Right renal pelvis (tissue), 4 donors: ENCODE results near the gene FKBP1B. TPM values are rescaled to one million over a fixed set of nuclear protein-coding genes. Genes with fewer than 3 reads are reported as not detected.
"Not testable (repeated sequence)": the region's sequence is repeated elsewhere in the genome, so short reads cannot be mapped to it uniquely, and the experiment has no call there.

Source experiments
- DNase-seq, 4 donors: peaks; one replicate each; pipeline ENCODE4 v3.0.0-alpha.2; 2013; ENCODE audit warnings: low read depth in 4 of 4, low spot score in 3 of 4, missing footprints in 1 of 4
- polyA plus RNA-seq, 4 donors: library from polyadenylated mRNA; unstranded; fragments of 120-200 nt; gene quantifications; one replicate each; pipeline ENCODE4 v1.2.1, GENCODE V29; 2013; ENCODE audit not compliant: insufficient read length in 4 of 4

Gene FKBP1B
- polyA plus RNA-seq: 10 to 100 TPM in 3 of 4 donors, 1 to 10 TPM in 1; 9.3 to 14.0 (median 11.4) TPM

DNA sequence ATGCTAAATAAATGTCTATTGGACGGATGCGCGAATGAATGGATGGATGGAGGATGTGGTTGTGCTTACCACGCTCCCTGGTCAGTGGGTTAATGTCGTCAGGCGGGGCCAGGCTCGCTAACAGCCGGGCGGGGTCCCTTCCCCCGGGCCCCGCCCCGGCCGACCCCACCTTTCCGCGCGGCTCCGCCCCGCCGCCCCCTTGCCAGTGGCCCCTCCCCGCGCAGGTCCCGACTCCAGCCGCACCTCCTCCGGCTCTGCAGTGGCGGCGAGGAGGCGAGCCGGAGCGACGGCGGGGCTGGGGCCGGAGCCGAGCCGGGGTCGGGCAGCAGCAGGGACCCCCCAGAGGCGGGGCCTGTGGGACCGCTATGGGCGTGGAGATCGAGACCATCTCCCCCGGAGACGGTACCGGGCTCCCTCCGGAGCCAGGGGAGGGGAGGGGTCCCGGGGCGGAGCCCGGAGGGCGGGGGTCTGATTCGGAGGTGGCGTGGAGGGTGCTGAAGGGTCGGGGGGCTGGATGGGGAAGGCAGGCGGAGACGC lies at the start of gene FKBP1B:
Gene FKBP1B, plus strand, starts transcription at position 257 of the 537 bp plus-strand sequence. Its CDS starts 109 bp downstream, at position 366.
- no peak for DNase-seq

DNA sequence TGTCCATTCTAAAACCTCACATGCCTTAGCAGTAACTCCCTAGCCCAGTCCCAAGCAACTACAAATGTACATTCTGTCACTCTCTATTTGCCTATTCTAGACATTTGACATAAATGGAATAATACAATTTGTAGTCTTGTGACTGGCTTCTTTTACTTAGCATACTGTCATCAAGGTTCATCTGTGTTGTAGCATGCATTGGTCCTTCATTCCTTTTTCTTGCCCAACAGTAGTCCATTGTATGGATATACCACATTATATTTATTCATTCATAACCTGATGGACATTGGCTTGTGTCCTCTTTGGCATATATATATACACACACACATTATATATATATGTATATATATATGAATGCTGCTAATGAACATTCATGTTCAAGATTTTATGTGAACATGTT lies 41.8 kb upstream of the FKBP1B start:
- DNase-seq: no peak

DNA sequence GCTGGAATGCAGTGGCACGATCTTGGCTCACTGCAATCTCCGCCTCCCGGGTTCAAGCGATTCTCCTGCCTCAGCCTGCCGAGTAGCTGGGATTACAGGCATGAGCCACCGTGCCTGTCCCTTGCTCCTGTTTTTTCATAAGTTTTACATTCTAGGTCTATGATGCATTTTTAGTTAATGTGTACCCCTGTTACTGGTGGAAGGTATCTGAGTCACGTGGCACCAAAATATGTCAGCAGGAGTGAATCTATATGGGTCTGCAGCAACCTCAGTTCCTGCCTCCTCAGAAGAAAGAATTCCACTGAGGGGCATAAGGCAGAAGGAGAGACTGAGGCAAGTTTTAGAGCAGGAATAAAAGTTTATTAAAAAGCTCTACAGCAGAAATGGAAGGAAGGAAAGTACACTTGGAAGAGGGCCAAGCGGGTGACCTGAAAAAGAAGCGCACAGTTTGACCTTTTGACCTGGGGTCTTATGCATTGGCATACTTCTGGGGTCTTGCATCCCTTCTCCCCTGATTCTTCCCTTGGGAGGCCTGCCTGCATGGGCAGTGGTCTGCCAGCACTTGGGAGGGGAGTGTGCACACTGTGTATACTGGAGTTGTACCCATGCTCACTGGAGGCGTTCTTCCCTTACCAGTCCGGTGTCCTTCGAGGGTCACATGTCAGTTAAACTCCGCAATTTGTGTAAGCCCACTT lies 40.7 kb upstream of the FKBP1B start:
- no peak for DNase-seq

DNA sequence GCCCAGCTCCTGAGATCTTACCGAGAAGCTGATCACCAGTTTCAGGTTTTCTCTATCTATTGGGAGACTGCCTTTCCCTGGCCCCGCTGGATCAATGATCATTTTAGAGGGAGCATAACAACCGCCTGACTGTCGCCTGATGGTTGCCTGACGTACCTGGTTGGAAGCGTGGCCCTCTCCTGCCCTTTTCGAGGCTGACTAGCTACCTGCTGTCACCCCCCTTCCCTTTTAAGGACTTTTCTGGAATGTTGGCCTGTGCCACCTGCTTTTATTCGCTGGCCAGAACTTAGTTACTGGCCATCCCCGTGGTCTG lies 40.2 kb upstream of the FKBP1B start:
- no peak for DNase-seq

DNA sequence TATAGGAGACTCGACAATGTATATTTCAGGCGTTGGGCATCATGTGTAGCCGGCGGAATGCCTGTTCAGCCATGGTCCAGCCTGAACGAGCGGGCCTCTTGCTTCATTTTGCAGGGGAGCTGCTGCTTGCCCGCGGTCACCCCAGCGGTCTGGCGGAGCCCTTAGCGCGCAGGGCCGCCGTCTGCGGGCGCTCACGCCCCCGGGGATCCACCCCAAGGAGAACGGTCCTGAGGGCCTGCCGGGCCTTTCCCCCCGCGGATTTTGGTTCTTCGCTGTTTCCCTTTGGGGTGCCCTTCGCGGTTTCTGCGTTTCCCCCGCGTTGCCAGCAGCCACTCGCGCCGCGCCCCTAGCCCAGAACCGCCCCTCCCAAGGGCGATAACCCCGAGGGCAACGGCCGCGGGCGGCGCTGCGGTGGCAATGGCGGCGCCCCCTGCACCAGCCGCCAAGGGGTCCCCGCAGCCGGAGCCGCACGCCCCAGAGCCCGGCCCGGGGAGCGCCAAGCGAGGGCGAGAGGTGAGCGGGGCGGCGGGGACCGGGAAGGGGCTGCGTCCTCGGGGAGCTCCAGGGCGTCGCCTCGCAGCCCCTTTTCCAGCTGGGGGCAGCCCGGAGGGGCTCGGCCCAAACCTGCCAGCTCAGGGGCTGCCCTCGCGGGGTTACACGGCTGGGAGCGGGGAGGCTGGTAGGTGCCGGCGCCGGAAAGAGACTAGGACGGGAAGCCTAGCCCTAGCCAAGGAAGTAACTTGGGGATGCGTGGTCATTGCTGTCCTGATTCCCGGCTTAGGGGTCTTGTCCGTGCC lies 39.7 kb upstream of the FKBP1B start, which contains the start of gene MFSD2B:
Gene MFSD2B, plus strand, starts transcription at position 406 of the 797 bp plus-strand sequence. Its CDS starts 12 bp downstream, at position 418.
- DNase-seq: no peak

DNA sequence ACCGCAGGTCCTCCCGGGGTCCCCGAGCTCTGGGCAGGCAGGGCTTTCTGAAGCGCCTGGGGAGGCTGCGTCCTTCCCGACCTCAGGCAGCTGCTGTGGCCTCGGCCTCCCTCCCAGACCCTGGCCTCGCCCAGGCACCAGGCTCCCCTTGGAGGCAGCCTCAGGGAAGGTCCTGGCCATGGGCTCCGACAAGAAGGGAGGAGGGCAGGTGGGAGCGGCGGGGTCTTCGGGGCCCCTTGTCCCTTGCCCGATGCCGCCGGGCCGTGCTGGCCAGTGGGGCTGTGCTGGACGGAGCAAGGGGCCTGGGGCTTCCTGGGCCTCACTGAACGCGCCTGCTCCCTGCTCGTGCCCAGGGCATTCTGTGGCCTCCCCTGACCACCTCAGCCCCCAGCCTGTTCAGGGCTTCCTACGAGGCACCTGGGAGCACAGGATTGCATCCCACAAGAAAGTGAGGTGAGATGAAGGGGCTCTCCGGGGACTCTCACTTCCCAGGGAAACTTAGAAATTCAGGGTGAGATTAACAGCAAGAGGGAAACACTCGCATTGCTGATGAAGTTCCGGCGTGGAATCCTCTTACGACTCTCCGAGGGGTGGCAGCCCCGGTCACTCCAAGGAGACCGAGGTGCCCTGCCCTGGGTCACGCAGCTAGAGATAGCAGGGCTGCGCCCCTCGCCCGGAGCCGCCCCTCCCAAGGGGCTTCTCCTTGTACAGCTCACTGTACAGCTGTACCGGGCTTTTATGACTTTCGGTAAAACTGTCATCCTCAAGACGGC lies 38.9 kb upstream of the FKBP1B start:
- no peak for DNase-seq

DNA sequence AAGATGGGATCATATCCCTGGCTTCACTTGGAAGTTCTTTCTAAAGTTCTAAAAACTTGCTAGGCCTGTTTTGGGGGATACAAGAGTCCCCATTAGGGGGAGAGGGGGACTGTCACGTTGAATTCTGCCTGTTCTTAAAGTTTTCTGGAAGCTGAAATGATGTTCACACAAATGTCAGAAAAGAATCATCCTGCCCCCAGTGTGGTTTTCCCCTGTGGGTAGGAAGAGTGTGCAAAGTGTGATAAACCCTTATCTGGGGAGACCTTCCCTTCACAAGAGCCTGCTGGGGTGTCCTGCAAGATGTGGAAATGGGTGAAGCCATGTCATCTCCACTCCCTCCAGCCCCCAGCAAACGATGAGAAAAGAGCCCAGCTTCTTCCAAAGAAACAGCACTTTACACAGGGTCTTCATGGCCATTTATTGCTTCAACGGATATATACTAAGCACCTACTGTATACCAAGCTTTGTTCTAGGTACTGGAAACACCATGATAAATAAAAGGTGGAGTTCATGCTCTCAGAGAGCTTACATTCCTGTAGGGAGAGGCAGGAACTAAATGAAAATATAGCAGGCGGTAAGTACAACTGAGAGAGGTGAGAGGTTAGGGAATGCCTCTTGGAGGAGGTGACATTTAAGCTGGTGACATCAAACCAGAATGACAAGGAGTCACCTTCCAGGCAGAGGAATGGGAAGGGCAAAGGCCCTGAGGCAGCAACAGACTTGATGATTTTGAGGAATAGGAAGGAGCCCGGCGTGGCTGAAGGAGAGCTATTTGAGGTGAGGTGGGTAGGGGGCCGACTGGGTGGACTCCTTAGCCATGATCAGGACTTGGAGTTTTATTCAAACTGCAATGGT lies 38.1 kb upstream of the FKBP1B start:
- no peak for DNase-seq

DNA sequence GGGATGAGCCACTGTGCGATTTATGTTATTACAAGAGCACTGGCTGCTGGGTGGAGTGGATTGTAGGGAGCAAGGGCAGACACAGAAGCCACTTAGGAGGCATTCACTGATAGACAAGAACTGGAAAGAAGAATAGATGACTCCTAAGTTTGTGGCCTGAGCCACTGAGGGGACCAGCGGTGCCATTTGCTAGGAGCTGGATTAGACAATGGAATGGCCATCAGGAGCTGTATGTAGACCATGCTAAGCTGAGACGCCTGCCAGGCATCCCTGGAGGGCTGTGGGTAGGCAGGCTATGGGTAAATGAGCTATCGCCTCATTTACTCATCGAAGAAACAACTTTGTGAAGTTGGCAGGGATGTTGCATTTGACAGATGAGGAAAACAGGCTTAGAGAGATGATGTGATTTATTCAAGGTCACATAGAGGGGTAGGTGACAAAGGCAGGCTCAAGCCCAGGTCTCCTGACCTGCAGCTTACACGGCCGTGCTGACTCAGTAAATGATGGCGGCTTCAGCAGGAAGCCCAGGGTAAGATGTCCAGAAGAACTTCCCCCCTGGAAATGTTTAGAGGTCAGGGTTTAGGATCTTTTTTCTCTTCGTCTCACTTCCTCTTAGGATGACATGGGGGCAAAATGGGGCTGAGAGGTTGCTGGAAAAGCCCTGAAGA lies 36.9 kb upstream of the FKBP1B start:
- no peak for DNase-seq

DNA sequence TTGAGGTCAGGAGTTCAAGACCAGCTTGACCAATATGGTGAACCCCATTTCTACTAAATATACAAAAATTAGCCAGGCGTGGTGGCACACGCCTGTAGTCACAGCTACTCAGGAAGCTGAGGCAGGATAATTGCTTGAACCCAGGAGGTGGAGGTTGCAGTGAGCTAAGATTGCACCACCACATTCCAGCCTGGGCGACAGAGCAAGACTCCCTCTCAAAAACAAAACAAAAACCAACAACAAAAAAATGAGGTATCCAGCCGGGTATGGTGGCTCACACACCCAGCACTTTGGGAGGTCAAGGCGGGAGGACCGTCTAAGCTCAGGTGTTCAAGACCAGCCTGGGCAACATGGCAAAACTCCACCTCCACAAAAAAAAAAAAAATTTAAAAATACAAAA lies 34.6 kb upstream of the FKBP1B start:
- not testable (repeated sequence) for DNase-seq

DNA sequence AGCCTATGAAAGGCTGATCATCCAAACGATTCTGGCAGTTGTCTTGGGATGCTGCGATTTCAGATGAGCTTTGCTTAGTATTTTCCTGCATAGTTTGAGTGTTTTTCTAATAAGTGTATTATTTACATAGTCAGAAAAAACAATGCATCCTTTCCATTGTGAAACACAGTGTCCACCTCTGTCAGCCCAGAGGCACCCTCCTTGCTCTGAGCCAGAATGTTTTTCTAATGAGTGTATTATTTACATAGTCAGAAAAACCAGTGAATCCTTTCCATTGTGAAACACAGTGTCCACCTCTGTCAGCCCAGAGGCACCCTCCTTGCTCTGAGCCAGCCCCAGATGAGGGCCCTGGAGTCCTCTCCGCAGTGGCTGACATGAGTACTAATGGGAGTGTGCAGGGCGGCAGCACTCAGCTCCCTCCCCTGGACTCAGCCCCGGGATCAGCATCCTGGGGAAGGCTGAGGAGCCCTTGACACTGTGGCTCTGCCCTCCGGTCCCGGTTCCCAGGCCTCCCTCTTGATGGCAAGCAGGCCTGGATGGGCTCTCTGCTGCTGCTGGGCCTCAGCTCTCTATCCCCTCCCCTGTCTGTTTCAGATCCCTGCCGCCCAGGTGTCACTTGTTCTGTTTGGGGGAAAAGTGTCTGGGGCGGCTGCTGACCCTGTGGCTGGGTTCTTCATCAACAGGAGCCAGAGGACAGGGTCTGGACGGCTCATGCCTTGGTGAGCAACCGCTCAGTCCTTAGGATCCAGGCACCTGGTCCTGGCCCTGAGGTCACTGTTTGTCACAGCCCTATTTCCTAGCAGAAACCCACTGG lies 33.8 kb upstream of the FKBP1B start:
- DNase-seq: no peak

DNA sequence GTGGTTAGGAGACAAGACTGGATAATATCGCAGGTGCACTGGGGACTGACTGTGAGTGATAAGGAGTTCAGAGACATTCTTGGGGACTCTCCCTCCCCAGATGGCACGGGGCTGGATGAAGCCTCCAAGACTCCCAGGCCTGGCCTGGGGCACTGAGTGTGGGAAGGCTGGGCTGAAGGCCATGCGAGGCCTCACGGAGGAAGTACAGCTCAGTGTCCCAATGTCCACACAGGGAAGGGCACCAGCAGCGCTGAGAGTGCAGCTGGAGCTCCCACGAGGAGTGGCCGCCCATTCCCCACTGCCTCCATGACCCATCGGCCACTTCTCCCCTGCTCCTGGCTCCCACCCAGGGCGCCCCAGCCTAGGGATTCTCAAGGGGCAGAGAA lies 33.2 kb upstream of the FKBP1B start:
- DNase-seq: no peak

DNA sequence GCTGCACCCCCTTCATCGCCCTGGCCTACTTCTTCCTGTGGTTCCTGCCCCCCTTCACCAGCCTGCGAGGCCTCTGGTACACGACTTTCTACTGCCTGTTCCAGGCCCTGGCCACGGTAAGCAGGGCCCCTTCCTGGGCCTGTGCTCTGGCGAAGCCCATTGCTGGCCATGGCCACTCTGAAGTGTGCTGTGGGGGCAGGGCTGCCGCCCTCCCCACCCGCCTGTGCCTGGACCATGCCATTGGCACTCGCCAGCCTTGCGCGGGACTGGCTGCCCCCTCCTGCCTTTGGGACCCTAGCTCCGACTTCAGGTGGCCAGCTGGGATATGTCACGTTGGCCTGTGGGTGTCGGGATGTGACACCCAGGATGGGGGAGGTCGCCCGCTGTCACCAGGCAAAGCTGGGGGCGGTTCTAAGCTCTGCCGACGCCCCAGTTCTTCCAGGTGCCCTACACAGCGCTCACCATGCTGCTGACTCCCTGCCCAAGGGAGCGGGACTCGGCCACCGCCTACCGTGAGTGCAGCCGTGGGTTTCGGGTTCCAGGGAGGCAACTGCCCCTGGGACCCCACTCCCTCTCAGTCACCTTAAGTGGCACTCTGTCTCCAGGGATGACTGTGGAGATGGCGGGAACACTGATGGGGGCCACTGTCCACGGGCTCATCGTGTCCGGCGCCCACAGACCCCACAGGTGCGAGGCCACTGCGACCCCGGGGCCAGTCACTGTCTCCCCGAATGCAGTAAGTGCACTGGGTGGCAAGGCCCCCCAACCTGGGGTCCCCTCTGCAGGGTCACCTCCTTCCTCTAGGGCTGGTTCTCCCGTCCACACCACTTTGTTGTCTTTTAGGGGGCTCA lies 32.5 kb upstream of the FKBP1B start:
- DNase-seq: no peak

DNA sequence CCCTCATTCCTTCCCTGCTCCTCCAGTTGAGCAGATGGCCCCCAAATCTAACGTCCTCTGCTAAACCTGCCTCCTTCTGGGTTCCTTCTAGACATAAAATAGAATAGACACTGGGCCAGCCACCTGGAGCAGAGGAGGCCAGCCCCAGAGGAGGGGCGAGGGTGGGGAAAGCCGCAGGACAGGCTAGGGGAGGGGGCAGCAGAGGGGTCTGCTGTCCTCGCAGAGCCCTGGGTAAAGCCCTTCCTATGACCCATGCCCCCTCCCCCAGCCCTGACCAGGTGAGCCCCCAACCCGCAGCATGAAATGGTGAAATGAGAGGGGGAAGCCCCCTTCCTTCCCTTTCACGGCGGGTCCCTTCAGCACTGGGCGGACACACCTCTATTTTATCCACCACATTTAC lies 31.8 kb upstream of the FKBP1B start:
- no peak for DNase-seq

DNA sequence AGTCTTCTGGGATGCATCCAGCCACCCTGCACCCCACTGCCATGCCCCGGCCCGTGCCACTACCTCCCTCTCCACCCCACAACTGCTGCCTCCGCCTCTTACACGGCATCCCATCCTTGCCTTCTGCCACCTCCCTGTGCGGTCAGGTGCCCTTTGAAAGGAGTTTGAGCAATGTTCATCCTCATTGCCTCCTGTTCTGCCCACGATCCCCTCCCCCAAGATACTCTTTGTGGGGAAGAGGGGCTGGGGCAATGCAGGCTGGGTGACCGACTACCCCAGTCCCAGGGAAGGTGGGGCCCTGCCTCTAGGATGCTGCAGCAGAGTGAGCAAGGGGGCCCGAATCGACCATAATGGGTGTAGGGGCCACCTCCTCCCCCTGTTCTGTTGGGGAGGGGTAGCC lies 31.3 kb upstream of the FKBP1B start:
- DNase-seq: no peak

DNA sequence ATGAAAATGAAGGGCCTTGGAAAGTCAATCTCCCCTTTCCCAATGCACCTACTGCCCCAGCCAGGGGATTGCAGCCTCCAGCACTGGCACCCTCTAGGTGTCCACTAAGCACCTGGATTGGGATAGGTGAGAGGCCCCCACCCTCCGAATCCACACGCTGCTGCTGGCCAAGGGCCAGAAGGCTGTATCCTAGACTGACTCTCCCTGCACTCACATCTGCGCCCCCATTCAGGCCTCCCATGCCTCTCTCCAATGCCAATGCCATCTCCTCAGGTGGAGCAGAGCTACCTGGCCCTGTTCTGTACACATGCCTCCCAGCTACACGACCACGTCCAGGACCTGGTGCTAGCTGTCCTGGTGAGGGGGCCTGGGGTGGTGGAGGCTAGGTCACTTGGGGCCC lies 29.8 kb upstream of the FKBP1B start:
- no peak for DNase-seq

DNA sequence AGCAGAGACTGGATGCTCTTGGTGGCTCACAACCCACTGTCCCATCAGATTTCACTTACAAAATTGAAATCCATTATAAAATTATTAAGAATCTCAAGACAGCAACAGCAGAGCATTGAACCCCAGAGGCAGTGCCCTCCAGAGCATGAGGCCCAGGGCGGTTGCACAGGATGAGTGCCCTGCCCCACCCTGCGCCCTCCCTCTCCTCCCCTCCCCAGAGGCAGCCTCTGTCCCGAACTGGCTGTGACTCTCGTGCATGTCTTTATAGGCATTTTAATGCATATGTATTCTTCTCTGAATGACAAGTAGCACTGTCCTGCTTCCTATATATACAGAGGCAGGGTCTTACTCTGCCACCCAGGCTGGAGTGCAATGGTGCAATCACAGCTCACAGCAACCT lies 29.3 kb upstream of the FKBP1B start:
- no peak for DNase-seq

DNA sequence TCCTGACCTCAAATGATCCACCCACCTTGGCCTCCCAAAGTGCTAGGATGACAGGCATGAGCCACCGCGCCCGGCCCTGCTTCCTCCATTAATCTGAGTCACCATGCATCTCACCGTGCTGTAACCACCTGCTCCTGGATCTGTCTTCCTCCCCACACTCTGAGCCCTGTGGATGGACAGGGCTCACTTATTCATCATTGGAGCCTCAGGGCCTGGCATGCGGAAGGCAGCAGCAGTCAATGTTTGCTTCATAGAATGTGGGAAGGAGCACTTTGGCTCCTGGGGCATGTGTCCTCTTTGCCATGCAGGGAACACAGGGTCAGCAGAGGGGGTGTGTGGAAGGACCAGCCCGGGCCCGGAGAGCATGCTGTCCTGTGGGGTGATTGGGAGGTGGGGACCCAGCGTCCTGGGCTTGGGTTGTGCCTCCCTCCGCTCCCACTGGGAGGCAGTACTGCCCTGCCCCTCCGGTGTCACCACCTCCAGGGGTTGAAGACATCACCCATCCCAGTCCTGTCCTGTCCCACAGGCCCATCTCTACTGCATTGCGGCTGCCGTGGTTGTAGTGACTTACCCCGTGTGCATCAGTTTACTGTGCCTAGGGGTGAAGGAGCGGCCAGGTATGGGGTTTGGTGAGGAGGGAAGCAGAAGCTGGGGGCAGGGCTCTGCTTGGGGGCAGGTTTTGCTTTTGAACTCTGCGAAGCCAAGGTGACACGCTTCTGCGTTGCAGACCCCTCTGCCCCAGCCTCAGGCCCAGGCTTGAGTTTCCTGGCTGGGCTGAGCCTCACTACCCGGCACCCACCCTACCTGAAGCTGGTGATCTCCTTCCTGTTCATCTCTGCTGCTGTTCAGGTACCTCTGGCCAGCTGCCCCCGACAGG lies 28.2 kb upstream of the FKBP1B start:
- no peak for DNase-seq
